Rectal smooth muscle tissue (tissue), 1 donor: ENCODE data around the gene ATP10A.

Experiments
- H3K27ac ChIP-seq: one replicate; pipeline ENCODE4 v1.7.0; 2013; ENCODE audit warnings: low read depth, low read length, inconsistent platforms
- H3K27me3 ChIP-seq: one replicate; pipeline ENCODE4 v1.7.0; 2013; ENCODE audit warnings: low read length; ENCODE audit not compliant: control insufficient read depth, insufficient read depth
- H3K36me3 ChIP-seq: one replicate; pipeline ENCODE4 v1.7.0; 2013; ENCODE audit warnings: low read length; ENCODE audit not compliant: control insufficient read depth, insufficient read depth
- H3K4me1 ChIP-seq: one replicate; pipeline ENCODE4 v1.7.0; 2013; ENCODE audit warnings: low read length; ENCODE audit not compliant: control insufficient read depth, insufficient read depth
- H3K4me3 ChIP-seq: one replicate; pipeline ENCODE4 v1.7.0; 2013; ENCODE audit warnings: low read length
- H3K9ac ChIP-seq: one replicate; pipeline ENCODE4 v1.7.0; 2013; ENCODE audit warnings: low read length

ATP10A gene

DNA sequence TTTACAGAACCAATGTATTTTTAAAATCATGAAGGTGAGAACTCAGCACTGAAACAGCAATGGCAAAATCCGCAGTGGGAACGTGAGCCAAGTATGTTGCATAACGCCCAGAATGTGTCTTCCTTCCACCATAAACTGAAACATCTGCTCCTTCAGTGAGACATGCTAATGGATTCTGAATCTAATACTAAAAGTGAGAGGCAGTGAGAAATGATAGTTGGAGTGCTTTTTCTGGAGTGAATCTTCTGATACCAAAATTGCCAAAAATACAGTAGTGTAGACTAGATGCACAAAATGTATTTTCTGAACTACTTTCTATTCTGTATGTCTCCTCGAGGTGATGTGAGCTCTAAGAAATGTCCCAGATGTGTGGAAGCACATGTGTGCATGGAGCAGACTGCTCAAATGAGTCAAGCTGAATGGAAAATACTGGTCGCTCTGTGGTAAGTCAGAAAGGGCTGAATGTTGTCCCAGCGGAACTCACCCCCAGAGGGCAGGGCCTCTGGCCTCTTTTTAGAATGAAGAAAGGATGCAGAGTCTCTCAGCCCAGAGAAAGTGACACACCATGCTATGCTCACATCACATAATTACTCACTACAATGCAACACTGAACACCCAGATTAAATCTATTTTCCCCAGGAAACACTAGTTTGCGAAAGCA, 73.0 kb downstream of the ATP10A start:
- no peak overlapping the region for H3K9ac ChIP-seq
- H3K4me1 ChIP-seq = peaks cover 31% of the 10 kb centered on the region
- H3K4me3 ChIP-seq = no peak overlapping the region
- H3K27ac ChIP-seq = peak overlapping the region; percentile 88
- H3K36me3 ChIP-seq = no peaks in the 10 kb centered on the region
- no peaks in the 10 kb centered on the region for H3K27me3 ChIP-seq

DNA sequence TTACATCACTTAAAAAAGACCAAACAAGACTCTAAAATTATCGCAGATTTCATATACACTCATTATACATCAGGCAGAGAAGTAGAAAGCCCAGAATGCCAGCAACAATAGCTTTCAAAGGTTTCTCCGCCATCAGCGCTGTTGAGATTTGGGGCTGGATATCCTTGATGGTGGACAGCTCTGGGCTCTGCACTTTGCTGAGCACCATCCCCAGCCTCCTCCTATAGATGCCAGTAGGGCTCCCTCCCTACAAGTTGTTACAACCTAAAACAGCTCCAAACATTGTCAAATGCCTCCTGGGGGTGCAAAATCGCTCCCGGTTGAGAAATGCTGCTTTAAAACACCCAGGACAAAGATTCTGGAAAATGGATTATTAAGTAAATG, 73.5 kb downstream of the ATP10A start:
- Histone ChIP-seq H3K4me3 (peak overlapping the region; percentile 42), H3K27ac (peak overlapping the region; percentile 88), H3K27me3 (no peaks in the 10 kb centered on the region), H3K36me3 (no peaks in the 10 kb centered on the region), H3K4me1 (peaks cover 31% of the 10 kb centered on the region), H3K9ac (no peak overlapping the region)

DNA sequence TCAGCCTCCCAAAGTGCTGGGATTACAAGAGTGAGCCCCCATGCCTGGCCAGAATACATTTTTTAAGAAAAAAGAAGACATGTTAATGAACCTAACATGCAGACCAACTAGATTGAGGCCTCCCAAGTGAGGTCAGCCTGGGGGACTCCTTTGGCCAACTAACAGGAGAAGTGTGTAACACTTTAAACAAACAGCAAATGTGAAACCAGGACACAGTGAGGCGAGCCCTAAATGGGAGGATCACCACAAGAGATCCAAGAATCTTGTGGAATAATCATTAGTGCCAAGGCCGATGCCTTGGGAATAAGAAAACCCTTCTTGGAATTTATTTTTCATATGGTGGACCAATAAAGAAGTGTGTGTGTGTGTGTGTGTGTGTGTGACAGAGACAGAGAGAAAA, 73.9 kb downstream of the ATP10A start:
- no peak overlapping the region for H3K4me3 ChIP-seq
- no peaks in the 10 kb centered on the region for H3K27me3 ChIP-seq
- no peak overlapping the region for H3K9ac ChIP-seq
- peaks cover 33% of the 10 kb centered on the region for H3K4me1 ChIP-seq
- H3K27ac ChIP-seq = peak overlapping the region; percentile 88
- no peaks in the 10 kb centered on the region for H3K36me3 ChIP-seq

DNA sequence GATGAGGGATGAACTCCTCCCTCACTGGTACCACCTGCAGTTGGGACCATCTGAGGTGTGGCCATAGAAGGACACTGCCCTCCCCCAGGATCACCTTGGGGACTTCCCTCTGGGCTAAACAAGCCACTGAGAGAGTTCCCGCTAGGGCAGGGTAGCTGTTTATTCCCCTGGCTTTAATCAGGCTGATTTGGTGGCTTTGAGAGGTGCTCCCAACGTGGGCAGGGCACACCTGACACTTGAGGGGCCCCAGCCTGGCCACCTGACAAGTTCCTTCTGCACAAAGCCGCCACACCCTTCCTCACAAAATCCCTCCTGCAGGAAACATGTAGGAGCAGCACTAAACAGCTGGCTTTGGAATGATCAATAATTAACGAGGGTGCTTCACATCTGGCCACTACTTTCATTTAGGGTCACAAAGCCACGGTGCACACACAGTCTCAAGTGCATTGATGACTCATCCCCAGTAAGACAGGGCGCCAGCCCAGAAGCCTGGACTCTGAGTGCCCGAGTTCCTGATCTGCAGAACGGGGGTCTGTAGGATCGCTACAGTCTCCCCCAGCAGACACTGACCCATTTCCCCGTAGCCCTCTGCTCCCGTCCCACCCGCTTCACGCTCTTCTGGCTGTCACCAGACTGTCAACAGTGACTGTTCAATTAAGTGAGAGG, 75.1 kb downstream of the ATP10A start:
- Histone ChIP-seq H3K9ac (no peak overlapping the region), H3K4me1 (peaks cover 41% of the 10 kb centered on the region), H3K27me3 (no peaks in the 10 kb centered on the region), H3K36me3 (no peaks in the 10 kb centered on the region), H3K27ac (peak overlapping the region; percentile 88), H3K4me3 (peak overlapping the region; percentile 15)

DNA sequence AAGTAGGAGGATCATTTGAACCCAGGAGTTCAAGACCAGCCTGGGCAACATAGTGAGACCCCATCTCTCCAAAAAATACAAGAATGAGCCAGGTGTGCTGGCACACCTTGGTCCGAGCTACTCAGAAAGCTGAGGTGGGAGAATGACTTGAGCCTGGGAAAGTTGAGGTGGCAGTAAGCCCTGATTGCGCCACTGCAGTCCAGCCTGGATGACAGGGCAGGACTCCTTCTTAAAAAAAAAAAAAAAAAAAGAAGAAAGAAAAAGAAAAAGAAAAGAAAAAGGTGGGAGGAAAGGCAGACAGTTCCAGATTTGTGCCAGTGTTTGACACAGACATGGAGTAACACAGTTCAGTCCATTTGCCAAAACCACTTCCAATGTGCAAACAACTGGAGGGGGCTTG, 75.7 kb downstream of the ATP10A start:
- Histone ChIP-seq H3K36me3 (no peaks in the 10 kb centered on the region), H3K4me3 (no peak overlapping the region), H3K4me1 (peaks cover 41% of the 10 kb centered on the region), H3K27ac (peak overlapping the region; percentile 88), H3K9ac (no peak overlapping the region), H3K27me3 (no peaks in the 10 kb centered on the region)

DNA sequence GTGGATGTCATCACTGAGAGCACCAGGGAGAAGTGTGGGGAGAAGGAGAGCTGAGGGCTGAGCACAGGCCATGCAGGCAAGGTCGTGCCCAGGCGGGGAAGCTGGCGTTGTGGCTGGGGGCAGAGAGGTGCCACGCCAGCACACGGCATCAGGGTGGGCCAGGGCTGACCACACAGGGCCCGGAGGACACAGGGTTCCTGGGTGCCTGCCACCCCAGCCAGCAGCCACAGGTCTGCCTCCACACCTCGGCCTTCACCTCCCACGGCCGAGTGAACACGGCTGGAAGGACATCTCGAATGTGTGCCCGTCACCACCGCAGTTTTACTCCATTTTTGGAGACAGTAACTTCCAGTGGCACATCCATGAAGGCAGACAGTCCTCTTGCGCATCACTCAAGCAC, 77.1 kb downstream of the ATP10A start:
- H3K27ac ChIP-seq = no peak overlapping the region
- H3K4me1 ChIP-seq = peaks cover 41% of the 10 kb centered on the region

DNA sequence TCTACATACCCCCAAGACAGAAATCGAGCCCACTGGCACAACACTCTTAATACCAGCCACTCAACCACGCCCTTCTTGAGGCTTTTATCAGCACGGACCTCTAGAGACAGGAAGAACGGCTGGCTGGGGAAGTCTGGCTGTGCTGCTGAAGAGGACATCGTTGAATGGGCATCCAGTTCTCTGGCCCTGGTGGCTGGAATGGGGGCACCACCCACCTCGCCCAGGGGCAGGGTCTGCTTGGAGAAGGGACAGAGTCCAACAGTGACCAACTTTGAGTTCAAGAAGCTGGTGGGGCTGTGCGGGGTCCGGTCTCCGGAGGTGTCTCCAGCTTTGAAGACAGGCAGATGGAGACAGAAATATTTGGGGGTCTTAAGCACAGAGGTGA, 77.5 kb downstream of the ATP10A start:
- Histone ChIP-seq H3K4me3 (no peak overlapping the region), H3K9ac (no peak overlapping the region), H3K4me1 (peaks cover 38% of the 10 kb centered on the region), H3K27me3 (no peaks in the 10 kb centered on the region), H3K36me3 (no peaks in the 10 kb centered on the region), H3K27ac (no peak overlapping the region)

More for the DNA sequence above, 77.1 kb downstream of the ATP10A start:
- H3K27me3 ChIP-seq = no peaks in the 10 kb centered on the region
- H3K9ac ChIP-seq = no peak overlapping the region
- H3K4me3 ChIP-seq = no peak overlapping the region
- no peaks in the 10 kb centered on the region for H3K36me3 ChIP-seq

DNA sequence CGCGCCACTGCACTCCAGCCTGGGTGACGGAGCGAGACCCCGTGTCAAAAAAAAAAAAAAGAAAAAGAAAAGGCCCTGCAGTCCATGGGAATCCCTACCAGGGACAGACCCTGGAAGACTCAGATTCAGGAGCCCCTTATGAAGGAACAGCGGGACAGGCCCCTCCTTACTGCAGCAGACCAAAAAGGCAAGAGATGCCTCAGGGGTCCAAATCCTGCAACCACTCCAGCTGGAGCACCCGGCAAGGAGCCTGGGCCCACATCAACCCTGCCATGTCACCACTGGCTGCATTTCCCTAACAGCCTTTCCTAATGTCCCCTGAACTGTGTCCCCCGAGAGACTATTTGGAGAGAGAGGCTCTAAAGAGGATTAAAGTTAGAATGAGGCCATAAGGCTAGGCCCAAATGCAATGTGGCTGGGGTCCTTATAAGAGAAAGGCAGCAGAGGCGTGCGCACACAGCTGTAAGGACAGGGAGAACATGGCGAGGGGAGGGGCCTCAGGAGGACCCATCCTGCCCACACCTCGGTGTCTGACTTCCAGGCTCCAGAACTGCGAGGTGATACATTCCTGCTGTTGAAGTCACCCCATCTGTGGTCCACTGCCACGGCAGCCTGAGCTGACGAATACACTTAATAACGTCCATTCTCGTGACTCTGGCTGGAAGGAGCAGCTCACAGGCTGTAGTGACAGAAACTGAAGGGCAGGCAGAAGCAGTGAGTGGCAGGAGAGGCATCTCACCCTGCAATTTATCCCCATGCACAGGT, 78.1 kb downstream of the ATP10A start:
- Histone ChIP-seq H3K27me3 (no peaks in the 10 kb centered on the region), H3K4me3 (no peak overlapping the region), H3K27ac (no peak overlapping the region), H3K36me3 (no peaks in the 10 kb centered on the region), H3K4me1 (peaks cover 33% of the 10 kb centered on the region), H3K9ac (no peak overlapping the region)

DNA sequence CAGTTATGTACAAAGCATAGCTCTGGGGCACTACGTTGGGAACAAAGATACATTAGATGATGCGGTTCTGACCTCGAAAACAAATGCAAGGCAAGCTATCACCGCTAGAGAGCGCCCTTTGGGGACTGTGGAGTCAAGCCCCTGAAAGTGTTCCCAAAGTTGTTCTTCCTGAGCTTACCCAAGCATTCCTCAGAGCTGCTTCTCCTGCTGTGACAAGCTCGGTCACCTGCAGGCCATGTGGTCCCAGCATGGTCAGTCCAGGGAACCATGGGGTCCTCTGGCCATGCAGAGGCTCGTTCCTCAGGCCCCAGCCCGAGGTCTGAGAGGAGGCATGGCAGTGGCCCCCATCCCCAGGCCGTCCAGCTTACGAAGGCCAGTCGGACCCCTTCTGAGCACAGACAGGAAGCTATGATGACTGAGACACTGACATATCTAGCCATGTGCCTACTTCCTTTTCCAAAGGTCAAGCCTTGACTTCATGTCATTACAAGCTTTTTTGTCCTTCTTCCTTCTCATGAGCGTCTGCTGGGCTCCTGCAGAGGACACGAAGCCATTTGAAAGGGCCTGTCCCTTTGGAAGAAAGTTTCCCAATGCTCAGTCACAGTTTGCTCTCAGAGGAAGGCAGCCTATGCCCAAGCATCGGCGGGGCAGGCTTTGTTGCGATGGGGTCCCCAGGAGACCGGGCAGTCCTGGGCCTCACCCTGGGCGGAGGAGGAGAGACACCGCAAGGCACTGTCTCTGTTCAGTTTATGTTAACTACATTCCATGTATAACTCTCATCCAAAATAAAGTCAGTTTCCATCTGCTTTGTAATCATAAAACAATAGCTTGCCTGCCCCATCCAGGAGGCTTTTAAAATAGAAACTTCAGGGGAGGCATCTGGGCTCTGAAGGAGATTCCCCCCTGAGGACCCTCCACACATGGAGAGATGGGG, 79.3 kb downstream of the ATP10A start:
- H3K4me3 ChIP-seq = no peak overlapping the region
- no peaks in the 10 kb centered on the region for H3K36me3 ChIP-seq
- peak overlapping the region; percentile 42 for H3K27ac ChIP-seq
- H3K9ac ChIP-seq = no peak overlapping the region
- H3K4me1 ChIP-seq = peaks cover 23% of the 10 kb centered on the region
- H3K27me3 ChIP-seq = no peaks in the 10 kb centered on the region

DNA sequence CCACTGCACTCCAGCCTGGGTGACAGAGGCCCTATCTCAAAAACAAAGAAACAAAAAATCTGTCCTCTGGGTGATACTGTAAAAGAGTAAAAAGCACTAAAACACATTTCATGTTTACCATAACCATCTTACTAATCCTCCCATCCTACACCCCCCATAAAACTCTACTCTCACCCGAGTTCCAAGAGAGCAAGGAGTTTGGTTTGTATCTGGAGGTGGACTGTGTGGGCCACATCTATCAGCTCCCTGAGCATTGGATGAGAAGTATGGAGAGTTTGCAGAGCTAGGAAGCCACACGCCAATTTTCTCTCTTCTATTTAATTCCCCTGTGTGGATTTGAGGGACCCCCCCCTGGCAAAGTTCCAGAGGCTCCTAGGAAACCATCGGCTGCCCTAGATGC, 80.0 kb downstream of the ATP10A start:
- no peak overlapping the region for H3K9ac ChIP-seq
- H3K36me3 ChIP-seq = no peaks in the 10 kb centered on the region
- H3K27ac ChIP-seq = no peak overlapping the region
- no peak overlapping the region for H3K4me3 ChIP-seq
- H3K4me1 ChIP-seq = peaks cover 16% of the 10 kb centered on the region
- no peaks in the 10 kb centered on the region for H3K27me3 ChIP-seq

DNA sequence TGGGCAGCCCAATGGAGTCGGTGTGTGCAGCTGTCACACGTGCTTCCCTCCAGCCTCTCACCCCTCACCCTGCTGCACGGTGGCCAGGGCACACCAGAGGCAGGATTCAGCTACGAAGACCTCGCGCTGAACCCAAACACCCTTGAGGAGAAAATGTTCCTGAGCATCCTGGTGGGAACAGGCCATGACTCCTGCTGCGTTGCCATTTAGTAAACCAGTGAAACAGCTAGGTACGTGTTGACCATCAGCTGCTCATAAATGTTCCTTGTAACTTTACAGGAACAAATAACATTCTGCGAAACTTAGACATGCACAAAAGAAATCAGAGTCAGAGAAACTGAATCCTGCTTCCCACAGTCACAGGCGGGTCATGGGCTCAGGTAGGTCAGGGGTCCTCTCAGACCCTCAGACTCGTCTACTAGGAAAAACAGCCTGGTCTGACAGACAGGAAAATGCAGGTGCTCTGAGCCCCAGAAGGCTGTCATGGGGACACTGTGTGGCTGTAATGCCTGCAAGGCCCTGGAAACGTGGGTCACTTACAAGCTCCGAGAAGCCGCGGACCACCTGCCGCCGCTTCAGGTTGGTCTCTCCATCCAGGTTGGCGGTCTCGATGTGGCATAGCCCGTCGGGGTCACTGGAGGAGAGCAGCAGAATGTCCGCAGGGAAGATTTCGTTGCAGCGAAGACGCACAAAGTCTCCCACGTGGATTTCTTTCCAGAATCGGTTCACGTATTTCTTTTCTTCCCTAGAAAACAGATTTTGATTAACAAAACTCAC, 82.5 kb downstream of the ATP10A start:
- no peak overlapping the region for H3K27ac ChIP-seq
- H3K4me1 ChIP-seq = peaks cover 14% of the 10 kb centered on the region
- no peak overlapping the region for H3K4me3 ChIP-seq
- no peak overlapping the region for H3K9ac ChIP-seq
- H3K27me3 ChIP-seq = no peaks in the 10 kb centered on the region
- no peaks in the 10 kb centered on the region for H3K36me3 ChIP-seq
